Thyroid gland (tissue), 4 donors: ENCODE results near the gene GPC6.

ENCODE experiments used
- POLR2A ChIP-seq, 2 donors: fragments of 450-650 bp; IDR thresholded peaks; one replicate each; pipeline ENCODE4 v1.6.1; 2017; ENCODE audit warnings: antibody characterized with exemption in 2 of 2, mild to moderate bottlenecking in 2 of 2, moderate library complexity in 1 of 2
- TF ChIP-seq, protein P1 (sequence below), 6 experiments: fragments of 200-600 bp in 3 of 6; fragments of 450-650 bp in 3 of 6; sonication (generic) in 3 of 6; IDR thresholded peaks; one replicate each; pipeline ENCODE4 v1.5.1; 2016 to 2019; ENCODE audit warnings: antibody characterized with exemption in 6 of 6, mild to moderate bottlenecking in 2 of 6, inconsistent platforms in 1 of 6, moderate library complexity in 1 of 6

- TF ChIP-seq, protein P1, sequence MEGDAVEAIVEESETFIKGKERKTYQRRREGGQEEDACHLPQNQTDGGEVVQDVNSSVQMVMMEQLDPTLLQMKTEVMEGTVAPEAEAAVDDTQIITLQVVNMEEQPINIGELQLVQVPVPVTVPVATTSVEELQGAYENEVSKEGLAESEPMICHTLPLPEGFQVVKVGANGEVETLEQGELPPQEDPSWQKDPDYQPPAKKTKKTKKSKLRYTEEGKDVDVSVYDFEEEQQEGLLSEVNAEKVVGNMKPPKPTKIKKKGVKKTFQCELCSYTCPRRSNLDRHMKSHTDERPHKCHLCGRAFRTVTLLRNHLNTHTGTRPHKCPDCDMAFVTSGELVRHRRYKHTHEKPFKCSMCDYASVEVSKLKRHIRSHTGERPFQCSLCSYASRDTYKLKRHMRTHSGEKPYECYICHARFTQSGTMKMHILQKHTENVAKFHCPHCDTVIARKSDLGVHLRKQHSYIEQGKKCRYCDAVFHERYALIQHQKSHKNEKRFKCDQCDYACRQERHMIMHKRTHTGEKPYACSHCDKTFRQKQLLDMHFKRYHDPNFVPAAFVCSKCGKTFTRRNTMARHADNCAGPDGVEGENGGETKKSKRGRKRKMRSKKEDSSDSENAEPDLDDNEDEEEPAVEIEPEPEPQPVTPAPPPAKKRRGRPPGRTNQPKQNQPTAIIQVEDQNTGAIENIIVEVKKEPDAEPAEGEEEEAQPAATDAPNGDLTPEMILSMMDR (IDR thresholded peaks at IDR 0.05): no peak
- TF ChIP-seq POLR2A (IDR thresholded peaks at IDR 0.05): no peak
Measured at GRCh38 chr13:93290503-93290902, 63.9 kb downstream of the GPC6 start.
